Measurements from ENCODE around the gene GPANK1. TPM values are rescaled to one million over a fixed set of nuclear protein-coding genes. Genes with fewer than 3 reads are reported as not detected.
A peak's percentile ranks its signal among the peaks of the same experiment; 100 is the strongest.

The GPANK1 gene
- total and polyA plus RNA-seq, 2 of the 13 experiments (the other 11 are each of a cell fraction or from before 2014, with no cell fraction given): 15.4 to 22.8 TPM

DNA sequence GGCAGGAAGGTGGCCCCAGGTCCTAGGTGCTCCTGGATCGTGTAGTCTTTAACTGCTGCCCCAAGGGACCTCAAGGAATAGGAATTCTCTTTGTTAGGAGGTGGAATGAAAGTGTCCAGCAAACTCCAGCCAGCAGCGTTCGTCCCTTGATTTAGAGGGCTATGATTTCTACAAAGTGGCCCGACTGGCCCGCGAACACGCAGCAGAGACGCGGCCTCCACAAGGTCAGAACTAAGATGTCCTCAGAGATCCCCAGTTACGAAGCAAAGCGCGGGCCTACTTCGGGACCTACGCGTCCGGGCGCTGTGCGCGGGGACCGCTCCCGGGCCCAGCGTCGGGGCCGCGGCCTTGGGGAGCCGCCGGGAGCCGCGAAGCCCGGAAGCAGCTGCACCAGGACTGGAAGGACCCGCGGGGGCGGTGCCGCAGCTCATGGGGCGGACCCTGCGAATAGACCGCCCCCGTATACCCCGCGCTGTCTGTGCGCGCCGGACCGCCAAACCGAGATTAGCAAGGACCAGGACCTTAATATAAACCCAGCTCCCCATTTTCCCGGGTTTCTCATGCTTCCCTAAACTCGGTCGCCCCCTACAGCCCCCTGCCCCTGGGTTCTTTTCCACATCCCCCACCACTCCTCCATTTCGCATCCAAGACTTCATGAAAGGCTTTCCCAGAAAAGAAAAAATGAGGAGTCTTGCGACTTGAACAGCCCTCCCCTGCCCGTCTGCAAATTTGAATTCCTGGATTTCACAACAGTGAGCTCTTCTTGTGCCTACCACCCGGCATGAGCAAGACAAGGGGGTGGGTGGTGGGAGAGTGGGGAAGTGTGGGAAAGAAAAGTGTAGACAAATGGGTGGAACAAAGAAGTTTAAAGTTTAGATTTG, 4.2 kb downstream of the GPANK1 start, which contains the start of gene C6orf47 (continued):
- TF ChIP-seq ZNF292 (CRISPR knock-in tag; IDR thresholded peaks at IDR 0.05; ENCODE audit: borderline replicate concordance, low read depth) (no peak), CHD2 (IDR thresholded peaks at IDR 0.05; ENCODE audit: low read depth, low read length) (no peak), HOXA7 (CRISPR knock-in tag; IDR thresholded peaks at IDR 0.05) (no peak), AGO1 (IDR thresholded peaks at IDR 0.05; ENCODE audit: low read depth, low read length, poor library complexity, severe bottlenecking) (peak; percentile 100), RARA (CRISPR knock-in tag; IDR thresholded peaks at IDR 0.05) (peak; percentile 32), ZNF430 (CRISPR knock-in tag; IDR thresholded peaks at IDR 0.05) (peak; percentile 59; the same call in 1 of the 2 replicates), ZNF317 (CRISPR knock-in tag; IDR thresholded peaks at IDR 0.05) (no peak), ZNF253 (CRISPR knock-in tag; IDR thresholded peaks at IDR 0.05; ENCODE audit: borderline replicate concordance) (no peak), ZNF639 (CRISPR knock-in tag; conservative IDR thresholded peaks at IDR 0.05) (peak; percentile 83), BORCS8-MEF2B (CRISPR knock-in tag; IDR thresholded peaks at IDR 0.05) (peak; percentile 84), CREBL2 (CRISPR knock-in tag; IDR thresholded peaks at IDR 0.05; ENCODE audit: borderline replicate concordance) (no peak), ZNF570 (CRISPR knock-in tag; IDR thresholded peaks at IDR 0.05; ENCODE audit: borderline replicate concordance) (no peak), ZNF839 (CRISPR knock-in tag; IDR thresholded peaks at IDR 0.05; ENCODE audit: borderline replicate concordance) (peak; percentile 89; the same call in 1 of the 2 replicates), ZSCAN9 (CRISPR knock-in tag; IDR thresholded peaks at IDR 0.05; ENCODE audit: borderline replicate concordance) (no peak; the same call in 1 of the 2 replicates)
- TF ChIP-seq, protein P1, sequence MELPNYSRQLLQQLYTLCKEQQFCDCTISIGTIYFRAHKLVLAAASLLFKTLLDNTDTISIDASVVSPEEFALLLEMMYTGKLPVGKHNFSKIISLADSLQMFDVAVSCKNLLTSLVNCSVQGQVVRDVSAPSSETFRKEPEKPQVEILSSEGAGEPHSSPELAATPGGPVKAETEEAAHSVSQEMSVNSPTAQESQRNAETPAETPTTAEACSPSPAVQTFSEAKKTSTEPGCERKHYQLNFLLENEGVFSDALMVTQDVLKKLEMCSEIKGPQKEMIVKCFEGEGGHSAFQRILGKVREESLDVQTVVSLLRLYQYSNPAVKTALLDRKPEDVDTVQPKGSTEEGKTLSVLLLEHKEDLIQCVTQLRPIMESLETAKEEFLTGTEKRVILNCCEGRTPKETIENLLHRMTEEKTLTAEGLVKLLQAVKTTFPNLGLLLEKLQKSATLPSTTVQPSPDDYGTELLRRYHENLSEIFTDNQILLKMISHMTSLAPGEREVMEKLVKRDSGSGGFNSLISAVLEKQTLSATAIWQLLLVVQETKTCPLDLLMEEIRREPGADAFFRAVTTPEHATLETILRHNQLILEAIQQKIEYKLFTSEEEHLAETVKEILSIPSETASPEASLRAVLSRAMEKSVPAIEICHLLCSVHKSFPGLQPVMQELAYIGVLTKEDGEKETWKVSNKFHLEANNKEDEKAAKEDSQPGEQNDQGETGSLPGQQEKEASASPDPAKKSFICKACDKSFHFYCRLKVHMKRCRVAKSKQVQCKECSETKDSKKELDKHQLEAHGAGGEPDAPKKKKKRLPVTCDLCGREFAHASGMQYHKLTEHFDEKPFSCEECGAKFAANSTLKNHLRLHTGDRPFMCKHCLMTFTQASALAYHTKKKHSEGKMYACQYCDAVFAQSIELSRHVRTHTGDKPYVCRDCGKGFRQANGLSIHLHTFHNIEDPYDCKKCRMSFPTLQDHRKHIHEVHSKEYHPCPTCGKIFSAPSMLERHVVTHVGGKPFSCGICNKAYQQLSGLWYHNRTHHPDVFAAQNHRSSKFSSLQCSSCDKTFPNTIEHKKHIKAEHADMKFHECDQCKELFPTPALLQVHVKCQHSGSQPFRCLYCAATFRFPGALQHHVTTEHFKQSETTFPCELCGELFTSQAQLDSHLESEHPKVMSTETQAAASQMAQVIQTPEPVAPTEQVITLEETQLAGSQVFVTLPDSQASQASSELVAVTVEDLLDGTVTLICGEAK (IDR thresholded peaks at IDR 0.05): no peak
- TF ChIP-seq, protein P1 (CRISPR knock-in tag; IDR thresholded peaks at IDR 0.05): peak; percentile 84
- TF ChIP-seq, protein P2, sequence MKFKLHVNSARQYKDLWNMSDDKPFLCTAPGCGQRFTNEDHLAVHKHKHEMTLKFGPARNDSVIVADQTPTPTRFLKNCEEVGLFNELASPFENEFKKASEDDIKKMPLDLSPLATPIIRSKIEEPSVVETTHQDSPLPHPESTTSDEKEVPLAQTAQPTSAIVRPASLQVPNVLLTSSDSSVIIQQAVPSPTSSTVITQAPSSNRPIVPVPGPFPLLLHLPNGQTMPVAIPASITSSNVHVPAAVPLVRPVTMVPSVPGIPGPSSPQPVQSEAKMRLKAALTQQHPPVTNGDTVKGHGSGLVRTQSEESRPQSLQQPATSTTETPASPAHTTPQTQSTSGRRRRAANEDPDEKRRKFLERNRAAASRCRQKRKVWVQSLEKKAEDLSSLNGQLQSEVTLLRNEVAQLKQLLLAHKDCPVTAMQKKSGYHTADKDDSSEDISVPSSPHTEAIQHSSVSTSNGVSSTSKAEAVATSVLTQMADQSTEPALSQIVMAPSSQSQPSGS (CRISPR knock-in tag; IDR thresholded peaks at IDR 0.05): peak; percentile 54; the same call in 1 of the 2 replicates

All from HepG2 (cell line).